Iris pigment epithelial cell (primary cell): ENCODE results near the gene H19.

Experiments
- DNase-seq: peaks from one replicate; pipeline ENCODE4 v3.0.0-alpha.2; 2011; ENCODE audit warnings: low read depth

H19 gene

DNA sequence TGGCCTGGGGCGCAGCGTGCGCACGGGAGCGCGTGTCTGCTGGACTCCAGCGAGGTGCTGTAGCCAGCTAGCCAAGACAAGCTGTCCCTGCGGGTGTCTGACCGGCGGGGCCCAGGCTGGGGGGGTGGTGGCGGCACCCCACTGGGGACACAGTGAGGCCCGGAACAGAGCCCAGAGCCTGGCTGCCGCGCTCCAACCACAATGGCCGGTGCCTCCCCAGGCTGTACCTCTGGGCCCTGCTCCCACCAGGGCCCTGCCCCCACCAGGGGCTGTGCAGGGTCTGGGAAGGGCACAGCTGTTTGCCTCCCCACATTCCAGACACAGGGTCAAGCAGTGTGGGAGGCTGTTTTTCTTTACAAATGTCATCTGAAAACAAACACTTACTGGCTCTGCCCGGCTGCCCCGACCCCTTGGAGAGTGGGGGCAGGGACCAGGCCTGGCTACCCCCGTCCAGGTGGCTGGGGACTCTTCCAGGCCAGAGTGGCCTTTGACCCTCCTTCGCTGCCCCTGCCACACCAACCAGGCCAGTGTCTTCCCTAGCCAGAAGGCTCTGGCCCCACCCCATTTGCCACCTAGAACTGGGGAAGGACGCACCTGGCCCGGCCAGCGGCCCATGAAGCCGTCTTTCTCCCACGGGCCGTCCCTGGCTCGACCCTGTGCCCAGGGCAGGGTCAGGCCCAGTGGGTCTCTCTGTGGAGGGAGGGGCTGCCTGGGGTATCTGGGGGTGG, 14.6 kb downstream of the H19 start:
- no peak for DNase-seq

DNA sequence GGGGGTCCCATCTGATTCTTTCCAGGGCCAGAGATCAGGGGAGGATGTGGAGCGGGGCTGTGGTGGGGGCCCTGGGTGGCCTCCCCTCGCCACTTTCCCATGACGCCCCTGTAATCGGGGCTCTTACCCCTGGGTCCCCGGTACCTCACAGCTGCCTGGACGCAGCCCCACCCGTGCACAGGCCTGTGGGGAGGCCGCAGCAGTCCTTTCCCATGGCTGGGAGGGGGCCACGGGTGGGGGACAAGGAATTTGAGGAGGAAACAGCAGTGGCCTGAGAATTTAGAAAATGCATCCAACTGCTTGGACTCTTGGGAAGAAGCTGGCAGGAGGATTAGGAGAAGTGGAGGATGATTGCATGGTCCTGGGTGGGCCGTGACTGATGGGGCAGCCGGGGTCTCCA, 18.0 kb downstream of the H19 start:
- DNase-seq: no peak

DNA sequence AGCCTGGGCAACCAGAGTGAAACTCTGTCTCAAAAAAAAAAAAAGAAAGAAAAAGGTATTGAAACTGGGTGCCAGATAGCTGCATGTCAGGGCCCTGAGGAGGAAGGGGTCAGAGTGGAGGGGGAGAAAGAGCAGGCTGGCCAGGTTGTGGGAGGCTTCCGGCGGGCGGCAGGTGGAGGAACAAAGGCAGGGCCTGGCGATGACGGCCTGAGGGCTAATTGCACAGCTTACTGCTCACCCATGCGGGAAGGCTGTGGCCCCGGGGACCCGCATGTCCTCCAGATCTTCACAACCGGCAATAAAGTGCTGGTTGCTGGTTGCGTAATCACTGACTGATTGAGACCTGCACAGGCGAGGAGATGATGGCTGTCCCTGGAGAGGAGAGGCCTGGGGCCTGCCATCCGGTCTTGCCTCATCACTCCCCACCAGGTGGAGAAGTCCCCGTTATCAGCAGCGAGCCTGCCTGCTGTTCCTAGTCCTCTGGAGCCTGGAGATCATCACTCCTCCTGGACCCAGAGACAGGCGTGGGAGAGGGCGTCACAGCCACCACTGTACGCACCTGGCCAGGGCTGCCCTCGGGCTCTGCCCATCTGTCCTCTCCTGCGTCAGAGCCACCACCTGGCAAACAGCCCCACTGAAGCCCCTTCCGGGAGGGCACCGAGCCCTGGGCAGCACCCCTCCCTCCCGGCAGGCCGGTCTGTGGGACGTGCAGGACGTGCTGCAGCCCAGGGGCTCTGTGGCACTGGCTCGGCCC, 18.7 kb downstream of the H19 start:
- no peak for DNase-seq

DNA sequence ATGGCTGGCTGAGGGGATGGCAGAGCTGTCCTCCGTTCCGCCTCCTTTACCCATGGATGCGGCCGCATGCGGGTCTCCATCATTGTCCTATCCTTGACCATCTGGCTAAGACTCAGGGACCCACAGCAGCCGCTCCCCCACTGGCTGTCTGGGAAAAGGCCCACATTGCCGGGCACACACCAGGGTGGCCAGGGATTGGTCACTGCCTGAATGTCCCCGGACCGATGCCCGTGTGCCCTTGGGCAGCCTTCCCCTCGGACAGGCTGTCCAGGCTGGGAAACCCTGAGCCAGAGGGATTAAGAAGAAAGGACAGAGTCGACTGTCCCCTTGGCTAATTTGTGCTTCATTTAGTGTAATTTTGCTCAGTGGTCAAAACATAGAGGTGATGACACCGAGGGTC, 22.5 kb downstream of the H19 start:
- DNase-seq: no peak

DNA sequence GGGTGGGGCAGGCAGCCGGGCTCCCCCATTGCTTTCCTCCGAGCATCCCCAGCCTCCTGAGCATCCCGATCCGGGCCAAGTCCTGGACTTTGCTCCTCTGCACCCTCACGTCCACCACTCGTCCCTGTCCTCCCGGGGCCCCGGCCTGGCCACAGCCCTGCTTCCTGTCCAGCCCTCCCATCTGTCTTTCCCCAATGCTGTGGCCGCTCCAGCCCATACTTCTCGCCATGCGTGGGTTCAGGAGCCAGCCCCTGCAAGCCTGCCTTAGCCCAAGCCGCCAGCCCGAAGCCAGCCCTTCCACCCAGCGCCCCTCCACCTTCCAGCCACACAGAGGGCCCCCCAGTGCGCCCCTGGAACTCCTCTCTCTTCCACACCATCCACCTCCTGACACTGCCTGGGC, 26.7 kb downstream of the H19 start:
- DNase-seq: no peak

DNA sequence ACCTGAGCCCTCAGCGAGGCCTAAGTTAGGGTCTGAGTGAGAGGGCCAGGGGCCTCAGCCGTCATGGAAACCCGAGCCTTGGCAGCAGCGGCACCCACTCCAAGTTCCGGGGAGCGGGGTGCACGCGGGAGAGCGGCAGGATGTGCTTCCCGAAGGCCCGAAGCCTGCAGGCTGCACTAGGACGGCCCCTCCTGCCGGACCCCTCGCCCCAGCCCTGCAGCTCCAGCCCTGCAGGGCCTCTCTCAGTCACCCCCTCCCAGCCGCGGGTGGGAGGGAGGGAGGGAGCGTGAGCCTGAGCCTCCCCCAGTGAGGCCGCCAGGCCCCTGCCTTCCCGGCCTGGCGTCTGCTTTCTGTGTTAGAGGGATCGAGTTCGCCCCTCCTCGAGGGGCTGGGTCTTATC, 27.9 kb downstream of the H19 start:
- DNase-seq: no peak

DNA sequence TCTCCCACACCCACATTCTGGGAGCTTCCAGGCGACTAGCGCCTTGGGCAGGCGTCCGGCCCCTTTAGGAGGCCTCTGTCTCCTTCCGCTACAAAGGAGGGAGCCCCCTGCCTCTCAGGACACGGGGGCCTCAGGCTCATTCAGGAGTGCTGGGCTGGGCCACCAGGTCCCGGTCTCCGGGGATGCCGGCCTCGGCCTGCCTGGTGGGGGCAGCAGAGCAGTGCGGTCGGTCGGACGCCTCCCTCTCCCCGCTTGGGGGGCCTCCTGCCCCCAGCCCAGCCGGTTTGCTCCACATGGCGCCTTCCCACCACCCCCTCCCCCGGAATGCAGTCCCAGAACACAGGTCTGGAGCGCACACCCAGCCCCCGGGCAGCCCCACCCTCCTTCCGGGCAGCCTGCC, 28.6 kb downstream of the H19 start:
- DNase-seq: no peak

DNA sequence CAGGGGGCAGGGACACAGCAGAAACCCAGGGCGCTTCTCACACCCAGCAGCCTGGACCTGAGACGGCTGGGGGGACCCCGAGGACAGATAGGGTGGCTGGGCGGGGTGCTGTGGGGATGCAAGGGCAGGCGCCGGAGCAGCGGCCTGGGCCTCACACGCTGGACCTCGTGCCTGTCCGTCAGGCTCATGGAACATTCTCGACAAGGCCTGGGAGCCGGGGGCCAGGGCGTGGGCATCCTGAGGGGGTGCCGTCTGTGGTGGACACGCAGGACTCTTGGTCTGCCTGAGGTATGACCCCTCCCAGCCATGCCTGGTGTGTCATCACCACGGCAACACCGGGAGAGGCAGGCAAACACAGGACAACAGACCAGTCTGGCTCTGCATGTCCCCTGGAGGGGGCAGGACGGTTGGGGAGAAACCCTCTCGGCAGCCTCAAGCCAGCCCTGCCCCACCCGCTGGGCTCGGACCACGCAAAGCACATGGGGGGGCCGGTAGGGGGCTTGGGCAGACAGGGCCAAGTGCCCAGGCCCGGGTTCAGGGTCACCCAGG, 29.1 kb downstream of the H19 start:
- no peak for DNase-seq

DNA sequence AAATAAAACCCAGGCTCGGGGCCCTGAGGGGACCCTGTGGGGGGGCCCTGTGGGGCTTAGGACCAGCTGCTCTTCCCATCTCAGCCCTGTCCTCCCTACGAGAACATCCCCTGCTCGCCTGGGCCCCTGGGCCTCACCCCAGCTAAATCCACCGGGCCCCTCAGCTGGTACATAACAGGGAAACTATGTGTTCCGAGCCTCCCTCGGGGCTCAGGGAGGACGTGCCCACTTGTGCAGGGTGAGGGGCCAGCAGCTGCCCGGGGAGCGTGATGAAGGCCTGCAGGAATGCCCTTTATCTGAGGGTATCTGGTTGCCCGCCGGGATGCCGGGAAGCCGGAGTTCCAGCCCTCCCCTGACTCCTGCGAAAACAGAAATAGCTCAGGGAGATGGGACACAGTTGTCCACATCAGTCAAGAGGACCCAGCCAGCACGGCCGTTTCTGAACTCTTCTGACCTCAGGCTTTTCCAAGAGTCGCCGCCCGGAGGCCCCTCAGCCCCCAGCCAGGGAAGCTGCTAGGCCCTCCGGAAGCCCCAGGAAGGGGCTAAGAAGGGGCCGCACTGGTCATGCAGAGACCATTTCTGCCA, 29.9 kb downstream of the H19 start:
- DNase-seq: no peak

DNA sequence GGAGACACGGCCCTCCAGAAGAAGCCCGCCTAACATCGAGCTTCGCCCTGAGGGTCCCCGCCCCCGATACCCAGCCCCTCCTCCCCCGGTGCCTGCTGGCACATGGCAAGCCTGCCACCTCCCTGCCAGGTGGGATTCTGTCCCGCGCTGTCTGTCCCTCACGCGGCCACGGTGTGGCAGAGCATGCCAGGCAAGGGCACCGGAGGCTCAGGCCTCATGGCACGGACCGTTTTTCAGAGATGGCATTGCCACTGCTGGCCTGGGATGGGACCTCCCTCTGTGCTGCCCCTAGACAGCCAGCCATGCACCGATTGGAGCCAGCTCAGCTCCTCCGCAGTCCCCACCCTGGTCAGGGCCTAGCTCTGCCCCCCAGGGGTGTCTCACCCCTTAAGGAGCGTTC, 31.1 kb downstream of the H19 start:
- no peak for DNase-seq

DNA sequence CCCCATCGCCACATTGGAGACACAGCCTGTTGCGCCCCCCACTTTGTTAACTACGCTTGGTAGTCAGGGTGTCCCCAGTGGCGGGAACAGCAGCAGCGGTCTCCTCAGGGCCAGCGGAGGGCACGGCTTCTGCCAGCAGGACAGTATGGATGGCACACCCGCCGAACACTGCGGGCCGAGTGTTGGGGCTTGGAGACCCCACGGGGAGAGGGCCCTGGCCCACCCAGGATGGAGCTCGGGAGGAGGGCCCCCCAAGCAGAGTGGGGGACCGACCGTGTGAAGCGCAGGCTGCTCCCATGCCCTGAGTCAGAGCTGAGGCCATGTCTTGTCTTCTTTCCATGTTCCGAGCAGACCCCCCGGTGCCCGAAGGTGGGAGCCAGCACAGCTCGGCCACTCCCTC, 32.7 kb downstream of the H19 start:
- DNase-seq: no peak

DNA sequence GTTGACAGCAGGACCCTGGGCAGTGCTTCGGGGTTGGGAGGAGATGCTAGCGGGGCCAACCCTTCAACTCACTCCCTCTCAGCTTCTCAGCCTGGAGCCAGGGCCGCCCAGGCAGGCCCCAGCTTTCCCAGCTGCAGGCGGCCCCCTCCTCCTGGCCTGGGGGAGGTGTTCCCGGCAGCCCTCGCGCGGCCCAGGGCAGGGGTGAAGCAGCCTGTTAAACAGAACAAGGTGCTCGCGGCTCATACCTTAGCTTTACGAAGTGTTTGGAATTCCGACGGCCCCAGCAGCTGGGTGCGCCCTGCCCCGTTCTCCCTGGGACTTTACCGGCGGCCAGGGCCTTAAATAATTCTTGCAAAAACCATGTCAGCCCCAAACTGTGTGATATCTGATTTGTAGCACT, 33.3 kb downstream of the H19 start:
- DNase-seq: no peak

DNA sequence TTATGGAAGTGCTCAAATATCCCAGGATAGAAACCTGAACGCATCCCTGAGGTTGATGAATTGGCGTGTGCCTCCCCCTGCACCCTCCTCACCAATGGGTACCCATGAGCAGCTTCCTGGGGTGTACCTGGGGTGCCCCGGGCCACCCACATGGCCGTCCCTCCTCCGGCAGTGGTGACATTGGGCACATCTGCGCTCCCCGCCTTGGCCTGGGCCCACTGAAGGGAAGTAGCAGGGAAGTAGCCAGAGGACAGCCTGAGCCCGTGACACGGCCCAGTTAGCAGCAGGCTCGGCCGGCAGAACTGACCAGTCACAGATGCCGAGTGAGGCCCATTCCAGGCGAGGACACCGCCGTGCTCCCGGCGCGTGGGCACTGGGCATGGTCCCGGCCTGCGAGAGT, 33.8 kb downstream of the H19 start:
- no peak for DNase-seq

DNA sequence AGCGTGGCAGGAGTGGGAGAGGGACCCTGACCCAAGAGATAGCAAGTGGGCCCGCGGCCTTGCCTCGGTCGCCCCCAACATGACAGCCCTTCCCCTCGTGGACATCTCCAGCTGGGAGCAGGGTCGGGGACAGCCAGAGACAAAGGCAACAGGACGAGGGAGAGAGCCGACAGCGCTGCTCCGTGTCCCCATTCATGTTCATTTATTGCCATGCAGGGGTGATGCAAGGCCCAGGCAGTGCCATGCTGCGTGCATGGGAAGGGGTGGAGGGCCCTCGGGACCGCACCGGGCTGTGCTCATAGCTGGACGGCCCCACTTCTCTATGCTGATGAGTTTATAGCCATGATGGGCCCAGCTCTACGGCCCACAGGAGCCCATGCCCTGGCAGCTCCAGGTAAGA, 37.9 kb downstream of the H19 start:
- no peak for DNase-seq

DNA sequence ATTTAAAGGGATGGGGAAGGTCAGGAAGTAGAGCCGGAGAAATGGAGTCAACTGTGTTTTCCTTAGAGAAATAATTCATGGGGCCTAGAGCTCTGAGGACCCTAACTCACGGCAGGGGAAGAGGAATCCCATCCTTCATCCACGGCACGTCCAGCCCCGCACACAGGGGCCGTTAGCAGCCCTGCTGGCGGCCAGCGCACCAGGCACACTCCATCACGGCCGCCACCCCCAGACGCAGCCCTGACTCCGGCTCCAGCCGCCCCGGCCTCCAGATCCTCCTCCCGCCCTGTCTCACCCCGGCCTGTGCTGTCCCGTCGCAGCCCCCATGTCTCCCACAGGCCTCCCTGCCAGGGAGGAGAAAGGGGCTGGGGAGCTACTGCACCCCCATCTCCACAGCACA, 39.3 kb downstream of the H19 start:
- DNase-seq: no peak

DNA sequence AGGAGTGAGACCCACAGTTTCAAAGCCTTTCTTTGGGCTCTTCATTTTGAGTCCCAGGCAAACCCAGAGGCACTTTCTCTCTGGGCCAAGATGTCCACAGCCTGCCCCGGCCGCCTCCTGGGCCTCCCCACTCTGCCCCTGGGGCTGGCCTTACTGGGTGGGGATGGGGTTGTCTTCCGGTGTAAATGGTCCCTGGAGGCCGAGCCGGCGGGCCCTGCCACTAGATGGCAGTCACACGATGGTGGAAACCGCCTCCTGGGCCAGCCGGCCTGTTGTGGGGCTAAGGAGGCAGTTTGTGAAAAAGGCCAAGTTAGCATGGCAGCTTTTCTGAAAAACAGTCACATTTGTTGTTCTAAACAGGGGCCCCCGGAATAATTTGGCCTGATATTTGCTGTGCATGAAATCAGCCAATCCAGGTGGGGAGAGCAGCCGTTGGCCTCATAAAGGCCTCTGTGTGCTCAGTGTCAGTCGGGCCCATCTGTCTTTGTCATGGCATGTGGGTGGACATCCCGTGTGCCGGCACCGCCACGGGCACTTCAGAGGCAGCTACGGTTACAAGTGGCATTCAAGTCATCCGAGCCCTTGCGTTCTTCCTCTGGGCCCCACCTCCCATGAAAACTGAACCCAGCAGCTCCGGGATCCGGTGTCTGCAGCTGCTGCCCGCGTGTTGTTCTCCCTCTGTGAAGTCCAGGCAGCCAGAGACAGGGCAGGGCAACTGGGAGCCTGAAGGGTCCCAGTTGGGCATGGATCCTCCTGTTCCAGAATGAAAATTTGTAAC, 44.0 kb downstream of the H19 start:
- no peak for DNase-seq

DNA sequence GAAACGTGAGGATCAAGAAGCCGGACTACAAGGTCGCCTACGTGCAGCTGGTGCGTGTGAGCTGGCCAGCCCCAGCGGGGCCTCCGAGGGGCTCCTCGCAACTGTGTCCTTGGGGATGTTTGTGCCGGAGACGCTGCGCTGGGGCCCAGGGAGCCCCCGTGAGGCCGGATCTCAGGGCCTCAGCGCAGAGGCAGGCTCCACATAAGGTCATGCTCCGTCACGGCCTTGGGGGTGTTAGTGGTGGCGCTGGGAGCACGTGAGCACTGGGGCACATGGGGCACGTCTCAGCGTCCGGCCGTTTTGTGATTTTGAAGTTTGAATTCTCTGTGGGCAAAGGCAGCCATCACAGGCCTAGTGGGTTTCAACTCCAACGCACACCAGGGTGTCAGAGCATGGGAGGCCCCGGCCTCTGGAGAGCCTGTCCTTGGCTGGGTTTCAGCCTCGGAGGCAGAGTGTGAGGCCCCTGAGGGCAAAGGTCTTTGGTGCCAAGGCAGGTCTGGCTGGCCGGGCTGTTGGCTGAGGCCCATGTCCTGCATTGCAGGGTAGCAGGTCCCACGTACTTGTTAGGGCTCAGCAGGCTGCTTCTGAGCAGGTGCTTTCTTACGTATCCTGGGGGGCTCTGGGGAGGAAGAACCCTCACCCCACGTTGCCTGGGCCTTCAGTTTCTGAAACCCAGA, 44.7 kb downstream of the H19 start:
- DNase-seq: no peak

DNA sequence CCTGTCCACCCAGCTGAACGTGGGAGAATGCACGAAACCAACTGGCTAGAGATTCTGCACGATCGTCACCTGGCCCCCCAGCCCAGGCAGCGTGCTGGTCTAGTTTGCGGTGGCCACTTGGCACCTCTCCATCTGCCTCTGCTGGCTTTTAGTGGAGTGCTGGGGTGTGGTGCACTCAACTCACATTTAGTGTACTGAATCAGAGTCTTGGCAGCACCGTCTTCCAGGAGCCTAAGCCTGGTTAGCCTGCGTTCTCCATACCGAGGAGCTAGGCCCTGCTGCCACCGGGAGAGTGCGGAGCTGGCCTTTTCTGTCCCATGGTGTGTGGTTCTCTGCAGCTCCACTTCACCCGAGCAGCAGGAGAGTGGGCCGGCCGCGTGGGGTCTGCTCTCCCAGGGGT, 47.7 kb downstream of the H19 start:
- no peak for DNase-seq

DNA sequence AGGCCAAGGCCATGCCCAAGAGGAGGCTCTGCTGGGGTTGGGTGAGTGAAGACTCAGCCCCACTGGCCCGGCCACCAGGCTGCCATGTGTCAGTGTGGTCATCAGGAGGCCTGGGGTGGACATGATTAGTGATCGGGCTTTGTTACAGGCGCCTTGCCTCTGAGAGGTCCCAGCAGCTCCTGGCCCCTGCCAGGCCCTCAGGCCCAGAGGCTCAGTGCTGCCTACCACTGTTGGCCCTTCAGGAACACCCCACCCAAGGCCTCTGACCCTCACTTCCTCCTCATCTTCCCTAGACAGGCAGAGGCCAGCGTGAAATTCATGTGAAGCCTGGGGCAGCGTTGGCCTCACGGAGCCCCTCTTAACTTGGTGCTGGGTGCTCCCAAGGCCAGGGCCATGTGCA, 48.3 kb downstream of the H19 start:
- no peak for DNase-seq

DNA sequence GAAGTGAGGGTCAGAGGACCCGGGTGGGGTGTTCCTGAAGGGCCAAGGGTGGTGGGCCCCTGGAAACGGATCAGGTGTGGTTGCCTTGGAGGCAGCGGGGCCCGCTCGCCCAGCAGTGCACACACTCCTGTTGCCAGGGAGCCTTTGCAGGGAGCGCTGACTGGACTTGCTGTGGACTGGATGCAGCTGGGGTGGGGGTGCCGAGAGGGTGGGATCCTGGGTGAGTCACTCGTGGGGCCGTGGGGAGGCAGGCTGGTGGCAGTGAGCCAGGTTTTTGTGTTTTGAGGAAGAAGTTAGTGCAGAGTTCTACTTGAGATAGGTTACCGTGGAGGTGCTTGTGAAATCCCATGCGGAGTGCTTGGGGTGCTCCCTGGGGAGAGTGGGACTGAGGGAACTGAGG, 49.3 kb downstream of the H19 start:
- no peak for DNase-seq

DNA sequence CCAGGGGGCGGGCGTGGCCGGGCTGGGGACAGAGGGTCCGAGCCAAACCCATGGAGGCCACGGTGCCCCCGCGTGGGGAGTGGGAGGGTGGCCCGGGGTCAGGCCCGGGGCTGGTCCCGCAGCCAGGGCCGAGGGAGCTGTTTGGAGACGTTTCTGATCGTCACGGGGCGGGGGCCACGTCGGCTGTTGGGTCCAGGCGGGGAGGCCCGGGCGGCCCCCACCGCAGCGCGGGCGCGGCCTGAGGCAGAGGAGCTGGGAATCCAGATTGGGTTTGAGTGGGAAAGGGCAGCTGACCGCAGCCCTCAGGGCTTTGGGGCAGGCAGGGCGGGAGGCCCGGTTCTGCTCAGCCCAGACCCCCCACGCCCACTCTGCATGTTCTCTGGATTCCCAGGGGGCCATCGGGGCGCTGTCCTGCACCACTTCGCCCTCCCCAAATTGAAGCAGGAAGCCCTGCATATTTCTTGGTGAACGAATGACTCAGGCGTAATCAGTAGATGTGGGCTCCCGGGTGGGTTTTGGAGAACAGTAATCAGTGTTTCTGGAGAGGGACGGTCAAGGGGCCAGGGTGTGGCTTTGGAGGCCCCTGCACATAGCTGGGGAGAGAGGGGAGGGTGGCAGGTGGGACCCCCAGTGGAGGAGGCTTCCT, 49.9 kb downstream of the H19 start:
- no peak for DNase-seq
